Astrocyte (in vitro differentiated cells and primary cell): Measurements from ENCODE around the gene ZBTB45.

Experiments
- EZH2 ChIP-seq: IDR thresholded peaks from 2 replicates; pipeline ENCODE4 v1.6.1; 2012; ENCODE audit warnings: mild to moderate bottlenecking, low read length, inconsistent platforms; ENCODE audit not compliant: insufficient read depth
- TF ChIP-seq, protein P1 (sequence below): IDR thresholded peaks from 2 replicates; pipeline ENCODE4 v1.5.1; 2011; ENCODE audit warnings: low read depth, mild to moderate bottlenecking, inconsistent platforms, low read length, moderate library complexity; ENCODE audit not compliant: insufficient read depth

DNA sequence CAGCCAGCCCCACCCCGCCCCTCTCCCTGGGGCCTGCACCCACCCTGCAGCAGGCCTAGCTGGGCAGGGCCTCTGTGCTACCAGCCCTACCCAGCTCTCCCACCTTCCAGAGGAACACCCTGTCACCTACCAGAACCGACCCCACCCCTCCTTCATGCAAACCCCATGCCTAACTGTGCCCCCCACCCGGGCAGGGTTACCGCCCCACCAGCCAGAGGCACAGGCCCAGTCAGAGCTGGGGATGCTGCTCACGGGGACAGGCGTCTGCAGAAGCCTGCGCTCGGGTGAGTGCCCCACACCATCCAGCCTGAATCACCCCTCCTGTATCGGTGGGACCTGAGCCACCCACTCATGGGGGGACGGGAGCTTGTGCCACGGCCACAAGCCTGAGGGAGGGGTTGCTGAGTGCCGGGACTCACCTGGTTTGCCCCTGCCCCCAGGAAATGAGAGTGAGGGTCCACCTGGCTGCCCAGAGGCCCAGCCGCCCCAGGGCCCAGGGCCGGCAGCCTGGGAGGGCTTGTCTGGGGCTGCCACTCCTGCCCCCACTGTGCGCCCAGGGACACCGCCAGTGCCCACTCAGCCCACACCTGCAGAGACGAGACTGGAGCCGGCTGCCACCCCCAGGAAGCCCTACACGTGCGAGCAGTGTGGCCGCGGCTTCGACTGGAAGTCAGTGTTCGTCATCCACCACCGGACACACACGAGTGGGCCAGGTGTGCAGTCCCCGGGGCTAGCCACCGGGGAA lies 39.7 kb downstream of the ZBTB45 start:
- no peak for TF ChIP-seq EZH2
- TF ChIP-seq, protein P1, sequence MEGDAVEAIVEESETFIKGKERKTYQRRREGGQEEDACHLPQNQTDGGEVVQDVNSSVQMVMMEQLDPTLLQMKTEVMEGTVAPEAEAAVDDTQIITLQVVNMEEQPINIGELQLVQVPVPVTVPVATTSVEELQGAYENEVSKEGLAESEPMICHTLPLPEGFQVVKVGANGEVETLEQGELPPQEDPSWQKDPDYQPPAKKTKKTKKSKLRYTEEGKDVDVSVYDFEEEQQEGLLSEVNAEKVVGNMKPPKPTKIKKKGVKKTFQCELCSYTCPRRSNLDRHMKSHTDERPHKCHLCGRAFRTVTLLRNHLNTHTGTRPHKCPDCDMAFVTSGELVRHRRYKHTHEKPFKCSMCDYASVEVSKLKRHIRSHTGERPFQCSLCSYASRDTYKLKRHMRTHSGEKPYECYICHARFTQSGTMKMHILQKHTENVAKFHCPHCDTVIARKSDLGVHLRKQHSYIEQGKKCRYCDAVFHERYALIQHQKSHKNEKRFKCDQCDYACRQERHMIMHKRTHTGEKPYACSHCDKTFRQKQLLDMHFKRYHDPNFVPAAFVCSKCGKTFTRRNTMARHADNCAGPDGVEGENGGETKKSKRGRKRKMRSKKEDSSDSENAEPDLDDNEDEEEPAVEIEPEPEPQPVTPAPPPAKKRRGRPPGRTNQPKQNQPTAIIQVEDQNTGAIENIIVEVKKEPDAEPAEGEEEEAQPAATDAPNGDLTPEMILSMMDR: no peak
